T-helper 2 cell treated with Interferon-gamma antibody and Interleukin-4, amounts not matched to agents 100 ng/mL and 5 ng/mL, for 36 hours (primary cell): ENCODE measurements around the gene GCM1. TPM values are rescaled to one million over a fixed set of nuclear protein-coding genes. Genes with fewer than 3 reads are reported as not detected.
"Not testable (repeated sequence)": the region's sequence is repeated elsewhere in the genome, so short reads cannot be mapped to it uniquely, and the experiment has no call there.

Source experiments
- intact Hi-C: fragments of 100-400 bp; cut with micrococcal nuclease; formaldehyde crosslinking; loops from one replicate; pipeline ENCODE4 v1.15.1; 2023
- total RNA-seq: library from RNA; stranded (reverse); gene quantifications from 2 replicates; pipeline ENCODE4 v1.2.3, GENCODE V29; 2022

GCM1 gene
- total RNA-seq = 0.11 TPM in 1 of 2 replicates, not detected in the other

GRCh38 chr6:53148684-53149083 lies at the start of gene GCM1:
TSS of gene GCM1 (minus strand) at chr6:53148841. CDS start at chr6:53145632, 3,209 bp downstream.
- intact Hi-C loops = no loop called here

DNA sequence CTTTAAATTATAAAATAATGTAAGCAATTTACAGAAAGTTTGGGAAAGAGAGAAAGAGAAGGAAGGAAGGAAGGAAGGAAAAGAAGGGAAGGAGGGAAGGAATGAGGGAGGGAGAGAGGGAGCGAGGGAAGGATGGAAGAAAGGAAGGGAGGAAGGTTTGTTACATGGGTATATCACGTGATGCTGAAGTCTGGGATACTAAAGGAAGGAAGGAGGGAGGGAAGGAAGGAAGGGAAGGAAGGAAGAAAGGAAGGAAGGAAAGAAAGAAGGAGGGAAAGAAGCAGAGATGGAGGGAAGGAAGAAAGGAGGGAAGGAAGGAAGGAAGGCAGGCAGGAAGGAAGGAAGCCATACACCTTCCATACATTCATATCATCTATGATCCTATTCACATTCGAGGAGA lies 48.9 kb upstream of the GCM1 start:
- intact Hi-C loops = no loop called here

DNA sequence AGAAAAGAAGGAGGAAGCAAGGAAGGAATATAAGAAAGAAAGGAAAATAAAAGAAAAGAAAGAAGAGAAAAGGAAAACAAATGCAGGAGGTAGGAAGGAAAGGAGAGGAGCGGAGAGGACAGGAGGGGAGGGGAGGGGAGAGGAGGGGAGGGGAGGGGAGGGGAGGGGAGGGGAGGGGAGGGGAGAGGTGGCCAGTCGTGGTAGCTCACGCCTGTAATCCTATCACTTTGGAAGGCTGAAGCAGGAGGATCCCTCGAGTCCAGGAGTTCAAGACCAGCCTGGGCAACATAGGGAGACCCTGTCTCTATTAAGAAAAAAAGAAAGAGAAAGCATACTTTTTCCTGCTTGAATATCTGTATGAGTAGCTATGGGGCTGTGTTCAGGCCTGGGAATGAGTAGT lies 46.4 kb upstream of the GCM1 start:
- intact Hi-C loops = no loop called here

DNA sequence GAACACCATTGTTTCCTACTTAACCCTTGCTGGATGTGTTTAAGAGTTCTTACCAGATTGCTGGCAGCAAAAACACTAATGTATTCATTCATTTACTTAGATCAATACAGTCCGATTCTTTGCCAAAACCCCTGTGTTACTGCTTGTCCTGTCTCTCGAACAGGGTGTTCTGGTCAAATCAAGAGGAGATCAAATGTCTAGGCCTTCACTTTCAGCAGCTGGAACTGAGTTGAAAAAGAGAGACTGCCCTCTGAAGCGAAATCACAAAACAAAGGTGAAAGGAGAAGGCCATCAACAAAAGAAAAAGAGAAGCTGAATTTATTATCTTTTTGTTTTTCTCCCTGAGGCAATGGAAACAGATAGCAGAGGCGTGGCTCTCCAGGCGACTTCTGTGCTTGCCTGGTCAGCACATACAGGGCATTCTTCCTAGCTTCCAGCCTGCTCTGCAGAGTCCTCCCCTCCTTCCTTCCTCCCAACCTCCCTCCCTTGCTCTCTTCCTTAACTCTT lies 44.1 kb upstream of the GCM1 start:
- intact Hi-C loops = loop anchor here (5.0 kb wide), 1 partner anchor 600 kb away; no protein-coding TSS in a partner anchor

- intact Hi-C loops = loop anchor here (5.0 to 10.0 kb wide), 3 partner anchors 55 to 293 kb away; partner anchors contain the start of gene ELOVL5
Observed at GRCh38 chr6:53189554-53189953, 40.9 kb upstream of the GCM1 start.

- intact Hi-C loops = loop anchor here (5.0 to 10.0 kb wide), 3 partner anchors 56 to 293 kb away; partner anchors contain the start of gene ELOVL5
Observed at GRCh38 chr6:53188833-53189232, 40.2 kb upstream of the GCM1 start.

DNA sequence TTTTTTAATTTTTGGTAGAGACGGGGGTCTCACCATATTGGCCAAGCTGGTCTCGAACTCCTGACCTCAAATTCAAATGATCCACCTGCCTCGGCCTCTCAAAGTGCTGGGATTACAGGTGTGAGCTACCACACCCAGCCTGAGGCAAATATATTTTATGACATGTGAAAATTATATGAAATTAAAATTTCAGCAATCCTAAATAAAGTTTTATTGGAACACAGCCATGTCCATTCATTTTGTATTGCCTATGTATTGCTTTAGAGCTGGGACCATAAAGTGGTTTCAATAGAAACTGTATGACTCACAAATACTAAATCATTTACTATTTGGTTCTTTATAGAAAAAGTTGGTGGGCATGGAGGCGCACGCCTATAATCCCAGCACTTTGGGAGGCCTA lies 32.0 kb upstream of the GCM1 start:
- intact Hi-C loops = loop anchor here (10.0 kb wide), 1 partner anchor 64 kb away; no protein-coding TSS in a partner anchor

GRCh38 chr6:53179961-53180651 lies 31.5 kb upstream of the GCM1 start:
- intact Hi-C loops = loop anchor here (10.0 kb wide), 1 partner anchor 65 kb away; no protein-coding TSS in a partner anchor

GRCh38 chr6:53178837-53179432 lies 30.3 kb upstream of the GCM1 start:
- intact Hi-C loops = no loop called here

GRCh38 chr6:53175027-53175426 lies 26.4 kb upstream of the GCM1 start:
- intact Hi-C loops = no loop called here

GRCh38 chr6:53172468-53172803 lies 23.8 kb upstream of the GCM1 start:
- intact Hi-C loops = loop anchor here (1.0 to 5.0 kb wide), 7 partner anchors 120 to 556 kb away; no protein-coding TSS in a partner anchor

GRCh38 chr6:53171605-53172467 lies 23.2 kb upstream of the GCM1 start:
- intact Hi-C loops = loop anchor here (1.0 to 5.0 kb wide), 7 partner anchors 120 to 556 kb away; no protein-coding TSS in a partner anchor

GRCh38 chr6:53168516-53169267 lies 20.1 kb upstream of the GCM1 start:
- intact Hi-C loops = no loop called here

- intact Hi-C loops = no loop called here
Observed at GRCh38 chr6:53165293-53165692, 16.7 kb upstream of the GCM1 start.

GRCh38 chr6:53162606-53163005 lies 14.0 kb upstream of the GCM1 start:
- intact Hi-C loops = no loop called here

- intact Hi-C loops = no loop called here
Observed at GRCh38 chr6:53161481-53162009, 12.9 kb upstream of the GCM1 start.

DNA sequence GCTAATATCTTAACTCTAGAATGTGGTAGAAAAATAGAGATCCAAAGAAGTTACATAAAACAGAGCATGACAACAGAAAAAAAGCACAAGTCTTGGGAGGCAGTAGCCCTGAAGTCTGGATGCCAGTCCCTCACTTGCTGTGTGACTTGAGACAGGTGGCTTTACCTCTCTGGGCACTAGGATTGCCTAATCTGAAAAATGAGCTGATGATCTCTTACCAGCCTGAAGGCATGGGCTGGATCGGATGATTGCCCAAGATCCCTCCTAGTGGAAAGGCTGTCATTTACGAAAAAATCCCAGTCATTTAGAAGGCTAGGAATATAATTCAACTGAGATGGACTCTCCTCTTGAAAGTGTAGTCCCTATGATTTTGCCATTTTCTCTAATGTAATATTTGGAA lies 10.9 kb upstream of the GCM1 start:
- intact Hi-C loops = no loop called here

DNA sequence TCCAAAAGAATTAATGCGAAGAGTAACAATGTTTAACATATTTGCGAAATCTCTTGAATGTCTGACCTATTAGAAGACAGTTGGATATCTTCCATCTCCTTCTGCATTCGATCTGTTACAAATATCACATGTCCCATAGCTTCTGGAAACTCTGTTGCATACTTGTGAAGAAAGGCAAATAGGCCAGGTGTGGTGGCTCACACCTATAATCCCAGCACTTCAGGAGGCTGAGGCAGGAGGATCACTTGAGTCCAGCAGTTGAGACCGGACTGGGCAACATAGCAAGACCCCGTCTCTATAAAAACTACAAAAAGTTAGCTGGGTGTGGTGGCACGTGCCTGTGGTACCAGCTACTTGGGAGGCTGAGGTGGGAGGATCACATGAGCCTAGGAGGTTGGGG lies 9.4 kb upstream of the GCM1 start:
- intact Hi-C loops = not testable (repeated sequence)

DNA sequence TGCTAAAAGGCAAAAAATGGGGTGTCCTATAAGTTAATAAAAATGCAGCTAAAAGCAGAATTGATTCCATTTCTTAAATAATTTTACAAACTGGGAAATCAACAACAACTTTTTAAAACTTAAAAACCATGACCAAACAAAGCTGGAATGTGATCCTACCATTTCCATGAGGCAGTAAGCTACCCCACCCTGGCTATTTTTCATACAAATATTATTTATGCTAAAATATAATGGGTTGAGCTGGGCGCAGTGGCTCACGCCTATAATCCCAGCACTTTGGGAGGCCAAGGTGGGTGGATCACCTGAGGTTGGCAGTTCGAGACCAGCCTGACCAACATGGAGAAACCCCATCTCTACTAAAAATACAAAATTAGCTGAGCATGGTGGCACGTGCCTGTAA lies 6.6 kb upstream of the GCM1 start:
- intact Hi-C loops = not testable (repeated sequence)

GRCh38 chr6:53154794-53155193 lies 6.2 kb upstream of the GCM1 start:
- intact Hi-C loops = no loop called here

DNA sequence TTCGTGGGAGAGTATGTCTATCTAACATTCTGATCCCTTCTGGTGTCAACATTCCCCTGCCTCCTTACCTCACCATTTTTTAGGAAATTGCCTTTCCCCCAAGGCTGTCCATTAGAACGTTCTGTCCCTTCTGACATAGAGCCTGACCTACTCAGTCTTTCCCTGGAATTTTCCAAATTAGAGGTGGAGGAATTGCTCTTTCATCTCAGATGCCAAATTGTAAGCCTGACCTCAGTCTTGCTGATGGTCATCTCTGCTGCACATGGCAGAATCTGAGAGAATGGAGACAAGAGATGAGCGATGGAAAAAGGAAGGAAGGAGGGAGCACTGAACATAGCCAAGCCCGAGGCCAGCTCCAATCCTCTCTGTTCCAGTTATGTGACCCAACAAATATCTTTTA lies 5.4 kb upstream of the GCM1 start:
- intact Hi-C loops = no loop called here
